Colon (tissue), 2 donors: ENCODE results near the gene PCDH9.
"Not testable (repeated sequence)": the region's sequence is repeated elsewhere in the genome, so short reads cannot be mapped to it uniquely, and the experiment has no call there.

ENCODE experiments used
- FAIRE-seq: peaks from 2 replicates; lab custom pipeline; 2012; peaks lifted over from hg19 to GRCh38; lab: Jason Lieb, UNC
- donor health status: control.
- donor health status: control.

The PCDH9 gene

GRCh38 chr13:67128136-67128535, 102.0 kb downstream of the PCDH9 start:
- no peak for FAIRE-seq

- FAIRE-seq: no peak
Measured at GRCh38 chr13:67125681-67126080, 104.5 kb downstream of the PCDH9 start.

- no peak for FAIRE-seq
Measured at GRCh38 chr13:67123165-67123564, 107.0 kb downstream of the PCDH9 start.

- no peak for FAIRE-seq
Measured at GRCh38 chr13:67122251-67122650, 107.9 kb downstream of the PCDH9 start.

GRCh38 chr13:67120872-67121531, 109.1 kb downstream of the PCDH9 start:
- no peak for FAIRE-seq

GRCh38 chr13:67119481-67119894, 110.6 kb downstream of the PCDH9 start:
- FAIRE-seq: no peak

GRCh38 chr13:67118277-67118676, 111.9 kb downstream of the PCDH9 start:
- no peak for FAIRE-seq

GRCh38 chr13:67117010-67117550, 113.1 kb downstream of the PCDH9 start:
- FAIRE-seq: no peak

- FAIRE-seq: no peak
Measured at GRCh38 chr13:67107979-67108378, 122.2 kb downstream of the PCDH9 start.

GRCh38 chr13:67106502-67107057, 123.6 kb downstream of the PCDH9 start:
- FAIRE-seq: no peak

GRCh38 chr13:67101730-67102467, 128.2 kb downstream of the PCDH9 start:
- no peak for FAIRE-seq

- no peak for FAIRE-seq
Measured at GRCh38 chr13:67100730-67101129, 129.4 kb downstream of the PCDH9 start.

- no peak for FAIRE-seq
Measured at GRCh38 chr13:67099494-67099893, 130.6 kb downstream of the PCDH9 start.

GRCh38 chr13:67097892-67098452, 132.2 kb downstream of the PCDH9 start:
- no peak for FAIRE-seq

- FAIRE-seq: not testable (repeated sequence)
Measured at GRCh38 chr13:67096893-67097292, 133.2 kb downstream of the PCDH9 start.

- no peak for FAIRE-seq
Measured at GRCh38 chr13:67096418-67096817, 133.7 kb downstream of the PCDH9 start.

GRCh38 chr13:67095621-67096020, 134.5 kb downstream of the PCDH9 start:
- FAIRE-seq: no peak

- no peak for FAIRE-seq
Measured at GRCh38 chr13:67094952-67095351, 135.2 kb downstream of the PCDH9 start.

- FAIRE-seq: no peak
Measured at GRCh38 chr13:67094078-67094477, 136.1 kb downstream of the PCDH9 start.

GRCh38 chr13:67091603-67092002, 138.5 kb downstream of the PCDH9 start:
- peak; percentile 33 for FAIRE-seq

GRCh38 chr13:67090856-67091255, 139.3 kb downstream of the PCDH9 start:
- no peak for FAIRE-seq

- no peak for FAIRE-seq
Measured at GRCh38 chr13:67087527-67087926, 142.6 kb downstream of the PCDH9 start.

GRCh38 chr13:67086260-67086659, 143.9 kb downstream of the PCDH9 start:
- FAIRE-seq: no peak
